GM19324 (cell line): ENCODE data around the gene FRMD5.
A peak's percentile ranks its signal among the peaks of the same experiment; 100 is the strongest.
"Not testable (repeated sequence)": the region's sequence is repeated elsewhere in the genome, so short reads cannot be mapped to it uniquely, and the experiment has no call there.

Source experiments
- ATAC-seq: cut with Tn5 transposase; IDR thresholded peaks from one replicate; pipeline ENCODE4 v1.9.1; 2021; ENCODE audit warnings: mild to moderate bottlenecking, moderate library complexity; ENCODE audit not compliant: unreplicated experiment, low FRiP score

The FRMD5 gene

DNA sequence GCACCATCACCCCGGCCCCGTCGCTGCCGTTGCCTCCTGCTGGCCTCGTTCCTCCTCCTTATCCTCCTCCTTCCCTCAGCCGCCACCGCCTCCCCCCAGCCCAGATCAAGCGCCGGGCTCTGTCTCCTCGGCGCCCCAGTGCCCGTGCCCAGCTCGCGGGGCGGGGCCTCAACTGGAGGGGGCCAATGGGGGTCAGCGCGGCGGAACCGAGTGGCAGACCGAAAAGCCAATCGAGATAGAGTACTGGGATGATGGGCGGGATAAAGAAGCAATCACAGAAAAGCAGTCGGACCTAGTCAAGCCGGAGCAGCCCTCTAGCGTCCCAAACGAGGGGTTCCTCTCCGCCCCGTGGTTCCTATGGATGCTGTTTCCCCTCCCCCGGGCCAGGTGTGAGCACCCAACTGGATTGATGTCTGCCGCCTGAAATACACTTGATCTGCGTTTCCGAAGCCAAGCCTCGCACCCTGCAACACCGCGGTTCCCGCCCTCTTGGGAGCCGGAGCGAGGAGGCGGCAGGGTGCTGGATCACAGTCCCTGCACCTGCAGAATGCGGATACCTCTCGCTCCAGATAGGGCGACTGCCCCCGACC is at the start of gene FRMD5:
FRMD5 (minus strand) TSS at position 121 of the 590 bp plus-strand sequence.
- peak; percentile 97 for ATAC-seq

DNA sequence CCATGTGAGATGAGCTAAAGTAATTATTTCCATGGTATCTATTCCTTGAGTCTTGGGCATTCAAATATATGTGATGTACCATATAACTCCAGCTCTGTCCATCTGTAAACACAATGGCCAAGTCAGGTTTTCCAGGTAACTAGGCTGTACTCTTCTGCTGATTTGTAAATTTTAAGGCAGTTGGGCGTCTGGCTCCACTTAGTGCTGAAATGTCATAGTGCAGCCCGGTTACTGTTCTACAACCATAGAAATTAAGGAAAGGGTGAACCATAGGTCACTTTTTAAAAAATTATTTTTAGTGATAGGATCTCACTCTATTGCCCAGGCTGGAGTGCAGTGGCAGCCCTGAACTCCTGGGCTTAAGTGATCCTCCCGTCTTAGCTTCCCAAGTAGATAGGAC is 48.8 kb upstream of the FRMD5 start:
- no peak for ATAC-seq

DNA sequence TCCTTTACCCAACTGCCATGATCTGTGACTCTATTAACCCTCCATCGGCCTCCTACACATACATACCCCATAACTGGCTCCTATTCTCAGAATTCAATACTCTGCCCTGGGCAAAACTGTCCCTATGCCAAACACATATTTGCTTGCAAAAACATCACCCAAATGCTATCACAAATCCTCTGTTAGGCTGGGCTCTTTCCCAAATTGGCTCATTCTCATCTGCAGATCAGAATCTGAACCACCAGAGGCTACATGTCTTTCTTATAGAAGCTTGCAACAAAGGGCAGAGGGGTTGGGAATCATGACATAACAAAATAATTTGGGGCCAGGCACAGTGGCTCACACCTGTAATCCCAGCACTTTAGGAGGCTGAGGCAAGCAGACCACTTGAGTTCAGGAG is 48.1 kb upstream of the FRMD5 start:
- no peak for ATAC-seq

DNA sequence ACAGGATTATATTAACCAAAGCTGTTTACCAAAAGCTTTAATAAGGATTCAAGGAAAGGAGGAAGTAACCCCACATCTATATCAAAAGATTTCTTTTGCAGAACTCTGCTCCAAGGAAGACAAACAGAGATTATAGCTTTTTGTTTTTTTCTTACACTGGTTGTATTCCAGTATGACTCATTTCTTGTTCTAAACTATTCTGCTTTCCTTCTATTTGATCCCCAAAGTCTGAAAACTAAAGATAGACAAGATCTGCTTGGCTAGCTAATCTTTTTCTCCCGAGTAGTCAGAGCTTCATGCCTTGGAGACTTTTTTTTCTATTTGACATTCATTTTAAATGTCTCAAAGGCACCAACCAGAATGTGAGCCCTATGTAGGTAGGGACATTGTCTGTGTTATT is 36.8 kb upstream of the FRMD5 start:
- ATAC-seq = no peak

DNA sequence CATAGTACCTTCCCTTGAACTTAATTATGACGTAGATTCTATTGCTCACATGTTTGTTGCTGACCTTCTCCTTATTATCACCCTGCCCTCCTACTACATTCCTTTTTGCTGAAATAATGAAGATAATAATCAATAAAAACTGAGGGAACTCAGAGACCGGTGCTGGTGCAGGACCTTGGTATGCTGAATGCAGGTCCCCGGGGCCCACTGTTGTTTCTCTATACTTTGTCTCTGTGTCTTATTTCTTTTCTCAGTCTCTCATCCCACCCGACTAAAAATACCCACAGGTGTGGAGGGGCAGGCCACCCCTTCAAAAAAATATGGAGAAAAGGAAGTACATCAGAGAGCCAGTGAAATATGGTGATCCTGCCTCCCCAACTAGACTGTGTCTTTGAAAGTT is 34.2 kb upstream of the FRMD5 start:
- not testable (repeated sequence) for ATAC-seq

DNA sequence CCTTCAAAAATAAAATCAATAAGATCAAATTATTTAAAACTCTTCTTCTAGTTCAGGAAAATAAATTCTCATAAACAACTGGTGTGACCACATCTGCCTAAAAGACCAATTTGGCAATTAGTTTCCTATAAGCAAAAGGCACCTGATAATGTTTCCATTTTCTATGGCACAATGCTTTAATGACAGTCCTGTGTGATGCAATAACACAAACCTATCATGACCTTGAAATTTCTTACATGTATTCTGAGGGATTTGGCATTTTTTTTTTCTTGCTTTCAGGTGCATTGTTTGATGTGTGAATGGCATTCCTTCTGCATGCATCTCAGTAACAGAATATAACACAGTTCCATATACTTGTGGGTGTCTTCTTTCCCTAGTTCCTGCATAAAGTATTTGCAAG is 32.5 kb upstream of the FRMD5 start:
- no peak for ATAC-seq

DNA sequence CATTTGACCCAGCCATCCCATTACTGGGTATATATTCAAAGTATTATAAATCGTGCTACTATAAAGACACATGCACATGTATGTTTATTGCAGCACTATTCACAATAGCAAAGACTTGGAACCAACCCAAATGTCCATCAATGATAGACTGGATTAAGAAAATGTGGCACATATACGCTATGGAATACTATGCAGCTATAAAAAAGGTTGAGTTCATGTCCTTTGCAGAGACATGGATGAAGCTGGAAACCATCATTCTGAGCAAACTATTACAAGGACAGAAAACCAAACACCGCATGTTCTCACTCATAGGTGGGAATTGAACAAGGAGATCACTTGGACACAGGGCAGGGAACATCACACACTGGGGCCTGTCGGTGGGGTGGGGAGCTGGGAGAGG is 31.9 kb upstream of the FRMD5 start:
- ATAC-seq = not testable (repeated sequence)

DNA sequence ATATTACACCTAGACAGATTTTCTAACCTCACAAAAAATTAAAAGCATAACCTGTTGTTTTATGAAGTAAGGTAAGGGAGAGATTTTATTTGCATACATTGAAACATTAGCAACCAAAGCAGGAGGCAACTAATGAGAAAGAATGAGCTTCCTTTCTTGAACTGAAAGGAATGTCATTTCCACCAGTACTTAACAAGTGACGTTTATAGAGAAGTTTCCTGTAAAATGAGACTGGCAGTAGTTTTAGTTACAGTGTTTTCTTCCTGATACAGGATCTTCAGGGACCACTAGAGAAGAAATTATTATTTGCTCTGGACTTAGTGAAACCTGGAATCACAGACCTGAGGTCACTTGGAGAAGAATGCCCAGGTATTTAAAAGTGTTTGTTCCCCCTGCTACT is 27.4 kb upstream of the FRMD5 start:
- no peak for ATAC-seq

DNA sequence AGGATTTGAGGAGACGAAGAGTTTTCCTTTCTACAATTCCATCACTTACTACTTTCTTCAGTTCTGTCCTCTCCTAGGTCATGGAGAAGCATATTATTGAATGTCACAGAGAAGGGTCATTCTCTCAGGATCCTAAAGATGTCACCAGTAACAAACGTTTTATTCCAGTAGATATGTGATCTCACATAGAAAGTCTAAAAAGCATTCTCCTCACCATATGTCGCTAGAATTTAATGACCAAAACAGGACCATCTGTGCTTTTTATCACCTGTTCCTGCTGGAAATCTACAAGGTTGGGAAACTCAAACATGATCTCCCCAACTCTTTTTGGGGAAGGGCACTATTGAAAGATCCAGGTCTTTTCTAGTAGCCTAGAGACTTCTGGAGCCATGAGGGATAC is 24.0 kb upstream of the FRMD5 start:
- no peak for ATAC-seq

DNA sequence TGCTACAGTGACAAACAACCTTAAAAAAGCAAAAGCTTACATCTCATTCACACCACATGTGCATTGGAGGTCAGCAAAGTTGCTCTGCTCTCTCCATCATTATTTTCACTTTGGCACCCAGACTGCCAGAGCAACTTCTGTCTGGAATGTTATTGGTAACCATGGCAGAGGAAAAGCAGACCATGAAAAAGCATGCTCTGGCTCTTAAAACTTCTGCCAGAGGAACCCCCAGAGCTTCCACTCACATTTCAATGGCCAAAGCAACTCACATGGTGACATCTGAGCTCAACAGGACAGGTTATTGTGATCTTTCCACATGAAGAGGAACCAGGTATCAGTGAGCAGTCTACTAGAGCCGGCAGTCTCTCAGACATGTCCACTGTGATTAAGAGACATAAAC is 21.9 kb upstream of the FRMD5 start:
- no peak for ATAC-seq

DNA sequence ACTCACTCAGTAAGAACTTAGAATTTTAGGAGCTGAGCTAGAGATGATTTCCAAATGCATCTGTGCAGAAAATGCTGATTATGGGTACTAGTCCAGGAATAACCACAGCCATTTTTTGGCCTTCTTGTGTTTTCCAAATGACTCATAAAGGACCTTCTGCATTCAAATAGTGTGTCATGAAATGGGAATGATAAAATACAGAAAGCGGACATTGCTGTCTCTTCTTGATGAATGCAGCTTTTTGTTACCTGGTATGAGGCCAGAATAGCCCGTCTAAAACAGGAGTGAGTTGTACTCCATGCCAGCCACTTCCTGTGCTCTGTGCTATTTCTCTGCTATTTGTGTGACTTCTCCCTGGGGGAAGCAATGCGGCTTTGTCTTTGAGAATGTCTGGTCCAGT is 20.5 kb upstream of the FRMD5 start:
- ATAC-seq = no peak

DNA sequence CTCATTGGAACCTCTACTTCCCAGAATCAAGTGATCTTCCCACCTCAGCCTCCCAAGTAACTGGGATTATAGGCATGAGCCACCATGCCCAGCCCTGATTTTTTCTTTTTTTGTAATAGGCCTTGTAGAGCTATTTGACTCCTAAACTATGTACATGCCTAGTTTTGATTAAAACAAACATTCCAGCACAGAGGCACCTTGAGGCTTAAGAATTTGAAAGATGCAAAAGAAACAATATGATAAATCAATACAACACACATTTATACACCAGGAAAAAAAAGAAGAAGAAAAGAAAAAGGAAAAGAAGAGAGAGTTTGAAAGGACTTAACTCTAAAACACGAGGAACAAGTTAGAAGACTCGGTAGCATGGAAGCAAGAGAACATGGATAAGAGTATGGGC is 13.9 kb upstream of the FRMD5 start:
- ATAC-seq = no peak

DNA sequence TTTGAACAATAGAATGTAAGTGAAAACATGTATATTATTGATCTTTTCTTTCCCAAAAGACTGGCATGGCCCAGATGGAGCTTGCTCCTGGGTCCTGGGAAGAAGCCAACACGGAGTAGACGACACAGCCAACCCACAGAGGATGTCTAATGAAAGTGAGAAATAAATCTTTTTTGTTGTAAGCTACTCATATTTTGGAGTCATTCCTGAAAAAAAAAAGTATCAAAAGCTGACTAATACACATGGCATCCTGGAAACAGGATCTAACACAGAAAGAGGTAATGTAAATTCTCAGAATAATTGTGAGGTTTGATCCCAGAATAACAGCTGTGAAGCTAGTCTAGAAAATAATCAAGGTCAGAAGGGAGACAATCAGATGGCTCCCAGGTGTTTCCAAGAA is 12.6 kb upstream of the FRMD5 start:
- ATAC-seq = no peak

DNA sequence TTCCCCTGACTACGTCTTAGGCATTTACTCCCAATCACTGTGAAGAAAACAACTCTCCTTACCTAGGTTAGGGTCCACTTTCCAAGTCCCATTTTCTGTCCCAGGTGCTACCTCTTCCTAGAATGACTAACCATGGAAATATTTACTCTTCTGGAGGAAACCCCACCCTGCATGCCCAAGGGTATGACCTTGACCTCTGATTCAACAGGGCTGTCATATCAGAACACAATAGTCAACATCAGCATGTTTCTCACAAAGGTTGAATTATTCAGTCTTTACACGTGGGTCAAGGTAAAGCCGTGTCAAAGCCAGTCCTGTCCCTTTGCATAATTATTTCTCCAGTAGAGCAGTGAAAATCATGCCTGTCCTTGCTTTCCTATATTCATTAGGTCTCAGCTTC is 4.3 kb upstream of the FRMD5 start:
- ATAC-seq = no peak

DNA sequence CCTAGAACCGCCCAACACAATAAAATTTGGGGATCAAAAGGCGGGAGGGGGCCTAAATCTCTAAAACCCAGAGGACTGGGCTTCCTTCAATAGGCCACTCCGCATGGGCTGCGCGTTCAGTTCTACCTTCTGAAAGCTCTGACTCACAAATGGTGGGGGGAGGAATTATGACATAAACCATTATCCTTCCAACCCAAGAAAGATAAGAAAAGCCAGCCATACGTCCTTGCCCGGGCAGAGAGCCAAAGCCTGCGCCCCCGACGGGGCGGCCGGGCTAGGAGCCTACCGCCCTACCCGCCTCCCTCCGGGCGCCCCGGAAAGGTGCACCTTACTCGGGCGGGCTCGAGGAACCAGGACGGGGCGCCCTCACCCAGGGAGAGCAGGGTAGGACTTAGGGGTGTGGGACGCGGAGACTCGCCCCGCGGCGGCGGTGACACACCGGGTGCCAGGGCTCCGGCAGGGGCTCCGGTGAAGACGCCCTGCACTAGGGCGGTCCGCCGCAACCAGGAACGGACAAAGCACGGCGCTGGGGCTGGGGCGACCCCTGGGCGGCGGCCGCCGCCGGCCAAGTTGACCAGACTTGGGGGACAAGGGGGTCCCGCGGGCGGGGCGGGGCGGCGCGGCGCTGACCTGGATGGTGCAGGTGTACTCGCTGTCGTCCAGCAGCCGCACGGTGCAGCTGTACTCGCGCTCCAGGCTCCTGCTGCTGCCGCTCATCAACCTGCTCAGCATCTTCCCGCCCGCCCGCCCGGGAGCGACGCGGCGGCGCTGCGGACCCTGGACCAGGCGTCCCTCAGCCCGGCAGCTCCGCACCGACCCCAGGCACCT is 534 bp downstream of the FRMD5 start:
- ATAC-seq = no peak

DNA sequence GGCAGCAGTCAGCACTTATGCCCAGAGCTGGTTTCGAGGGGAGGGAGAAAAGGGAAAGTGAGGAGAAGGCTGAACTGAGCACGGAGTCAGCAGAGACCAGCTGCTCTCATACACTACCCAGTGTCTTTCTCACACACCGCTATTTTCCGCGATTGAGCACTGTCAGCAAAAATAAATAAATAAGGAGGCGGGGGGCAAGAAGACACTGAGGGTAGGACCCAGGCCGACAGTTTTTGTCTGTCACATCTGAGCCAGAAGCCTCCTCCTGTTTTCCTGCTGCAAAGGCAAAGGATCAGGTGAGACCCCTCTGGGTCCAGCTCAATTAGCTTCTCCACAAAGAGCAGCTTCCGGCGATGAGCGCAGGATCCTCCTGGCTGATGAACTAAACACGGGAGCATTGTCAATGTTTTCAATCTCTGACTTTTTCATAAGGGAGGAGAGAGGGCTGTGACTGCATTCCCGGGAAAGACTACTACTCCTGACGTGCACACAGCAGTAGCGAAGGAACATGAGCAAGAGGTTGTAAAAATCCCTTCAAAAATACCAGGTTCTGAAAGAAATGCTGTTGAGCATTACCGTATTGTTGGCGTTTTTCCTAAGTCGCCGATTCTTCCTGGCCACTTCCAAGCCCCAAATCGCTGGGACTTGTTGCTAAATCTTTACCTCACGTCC is 1.3 kb downstream of the FRMD5 start:
- no peak for ATAC-seq

DNA sequence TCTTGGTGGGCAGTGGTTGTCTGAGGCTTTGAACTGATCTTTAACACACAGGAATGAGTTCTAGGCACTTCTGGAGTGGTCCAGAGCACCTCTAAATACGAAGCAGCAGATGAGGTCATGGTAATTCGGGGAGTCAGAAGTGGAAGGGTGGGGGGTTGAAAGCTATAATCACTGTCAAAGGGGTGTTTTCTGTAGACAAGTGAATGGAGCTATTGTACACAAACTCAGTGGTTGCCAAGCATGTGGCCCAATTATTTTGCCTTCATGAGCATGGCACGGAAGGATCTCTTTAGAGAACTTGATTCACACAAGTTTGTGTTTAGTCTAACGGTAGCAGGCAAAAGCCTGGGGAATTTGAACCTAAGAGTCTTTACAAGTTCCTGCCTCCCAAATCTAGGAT is 6.3 kb downstream of the FRMD5 start:
- ATAC-seq = no peak

DNA sequence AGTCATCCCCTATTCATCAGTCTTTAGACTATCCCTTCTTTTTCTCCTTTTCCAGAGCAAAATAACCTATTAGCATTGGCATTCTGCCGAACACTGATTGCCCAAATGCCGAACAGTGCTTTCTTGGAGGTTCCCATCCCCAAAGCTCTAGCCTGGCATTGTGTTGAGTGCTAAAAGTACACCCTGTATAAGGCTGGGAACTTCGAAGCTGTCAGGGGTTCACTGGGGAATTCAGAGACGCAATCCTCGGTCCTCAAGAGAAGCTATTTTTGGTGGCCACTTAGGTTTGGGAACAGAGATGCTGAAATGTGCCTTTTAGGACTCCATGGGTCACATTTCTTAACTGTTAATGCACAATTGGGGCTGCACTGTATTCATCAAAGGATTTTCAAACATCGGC is 8.4 kb downstream of the FRMD5 start:
- no peak for ATAC-seq

DNA sequence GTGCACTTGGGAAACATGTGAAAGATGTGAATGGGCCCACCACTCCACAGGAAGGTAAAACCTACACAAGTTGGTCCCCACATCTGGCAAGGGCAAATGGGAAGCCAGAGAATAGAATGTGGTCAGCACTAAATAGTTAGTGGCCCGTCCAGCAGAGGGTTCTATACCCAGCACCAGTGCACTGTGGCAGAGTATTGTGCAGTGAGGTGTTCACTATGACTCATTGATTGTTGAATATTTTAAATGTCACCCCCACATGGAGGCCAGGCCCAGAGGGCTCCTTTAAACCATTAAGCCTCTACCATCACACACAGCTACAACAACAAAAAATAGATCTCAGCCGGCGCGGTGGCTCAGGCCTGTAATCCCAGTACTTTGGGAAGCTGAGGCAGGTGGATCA is 11.7 kb downstream of the FRMD5 start:
- no peak for ATAC-seq

DNA sequence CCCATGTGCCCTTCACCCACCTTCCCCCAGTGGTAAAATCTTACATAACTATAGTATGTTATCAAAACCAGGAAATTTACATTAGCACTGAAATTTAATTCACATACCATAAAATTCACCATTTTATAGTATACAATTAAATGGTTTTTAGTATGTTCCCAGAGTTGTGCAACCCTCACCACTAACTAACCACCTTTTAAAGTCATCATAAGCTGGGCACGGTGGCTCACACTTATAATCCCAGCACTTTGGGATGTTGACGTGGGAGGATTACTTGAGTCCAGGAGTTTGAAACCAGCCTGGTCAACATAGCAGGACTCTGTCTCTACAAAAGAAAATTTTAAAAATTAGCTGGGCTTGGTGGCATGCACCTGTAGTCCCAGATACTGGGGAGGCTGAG is 13.7 kb downstream of the FRMD5 start:
- ATAC-seq = no peak

DNA sequence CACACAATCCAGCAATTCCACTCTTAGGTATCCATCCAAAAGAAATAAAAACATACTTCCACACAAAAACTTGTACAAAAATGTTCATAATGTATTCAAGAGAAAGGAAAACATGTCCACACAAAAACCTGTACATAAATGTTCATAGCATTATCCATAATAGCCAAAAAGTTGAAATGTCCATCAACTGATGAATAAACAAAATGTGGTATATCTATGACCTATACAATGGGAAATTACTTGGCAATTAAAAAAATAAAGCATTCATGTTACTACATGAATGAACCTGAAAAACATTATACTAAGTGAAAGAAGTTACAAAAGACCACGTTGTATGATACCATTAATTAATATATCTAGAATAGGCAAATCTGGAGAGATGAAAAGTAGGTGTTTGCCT is 17.9 kb downstream of the FRMD5 start:
- ATAC-seq = no peak

DNA sequence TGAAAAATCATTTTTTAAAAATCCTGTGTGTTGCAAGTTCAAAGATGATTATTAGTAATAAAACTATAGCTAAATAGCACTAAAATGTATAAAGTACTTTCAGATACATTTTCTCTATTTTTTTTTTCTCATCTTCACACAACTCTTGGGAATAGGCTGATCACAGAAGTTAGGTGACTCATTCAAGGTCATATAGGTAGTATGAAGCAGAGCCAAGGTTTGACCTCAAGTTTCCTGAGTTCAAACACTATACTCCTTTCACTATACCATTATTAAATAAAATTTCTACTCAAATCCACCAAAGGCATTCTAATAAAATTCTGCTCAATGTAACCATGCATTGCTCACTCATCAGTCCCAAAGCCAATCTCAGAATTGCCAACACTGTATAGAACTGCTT is 21.3 kb downstream of the FRMD5 start:
- no peak for ATAC-seq
